Measurements from ENCODE around the gene SLAMF9.

The SLAMF9 gene

GRCh38 chr1:159978107-159978398, 24.0 kb upstream of the SLAMF9 start:
- no peak for TF ChIP-seq CTCF (IDR thresholded peaks at IDR 0.05; ENCODE audit: borderline replicate concordance, insufficient read depth, low read depth, low read length)
- no peak overlapping the region for H3K4me3 ChIP-seq (ENCODE audit: low read depth, low read length)

- no peak for TF ChIP-seq CTCF (IDR thresholded peaks at IDR 0.05; ENCODE audit: borderline replicate concordance, insufficient read depth, low read depth, low read length)
- no peak overlapping the region for H3K4me3 ChIP-seq (ENCODE audit: low read depth, low read length)
These were observed 23.5 kb upstream of the SLAMF9 start for GRCh38 chr1:159977364-159978106.

- no peak for TF ChIP-seq CTCF (IDR thresholded peaks at IDR 0.05; ENCODE audit: borderline replicate concordance, insufficient read depth, low read depth, low read length)
These were observed 20.4 kb upstream of the SLAMF9 start for GRCh38 chr1:159974350-159974965.

GRCh38 chr1:159973350-159973940, 19.4 kb upstream of the SLAMF9 start:
- H3K4me3 ChIP-seq (ENCODE audit: low read depth, low read length) = no peak overlapping the region
- TF ChIP-seq CTCF (IDR thresholded peaks at IDR 0.05; ENCODE audit: borderline replicate concordance, insufficient read depth, low read depth, low read length) = no peak

More at GRCh38 chr1:159974350-159974965, 20.4 kb upstream of the SLAMF9 start:
- H3K4me3 ChIP-seq (ENCODE audit: low read depth, low read length) = no peak overlapping the region

GRCh38 chr1:159972443-159973205, 18.6 kb upstream of the SLAMF9 start:
- no peak overlapping the region for H3K4me3 ChIP-seq (ENCODE audit: low read depth, low read length)
- TF ChIP-seq CTCF (IDR thresholded peaks at IDR 0.05; ENCODE audit: borderline replicate concordance, insufficient read depth, low read depth, low read length) = no peak

- TF ChIP-seq CTCF (IDR thresholded peaks at IDR 0.05; ENCODE audit: borderline replicate concordance, insufficient read depth, low read depth, low read length) = no peak
- no peak overlapping the region for H3K4me3 ChIP-seq (ENCODE audit: low read depth, low read length)
These were observed 16.9 kb upstream of the SLAMF9 start for GRCh38 chr1:159970932-159971342.
